Endothelial cell (in vitro differentiated cells): ENCODE data around the gene TBX19. TPM values are rescaled to one million over a fixed set of nuclear protein-coding genes. Genes with fewer than 3 reads are reported as not detected.

Experiments used
- DNase-seq: peaks from one replicate; pipeline ENCODE4 v3.0.0; 2021; ENCODE audit warnings: low spot score
- H3K27ac Mint-ChIP-seq: one replicate; pipeline ENCODE4 v1.8.0; 2021; ENCODE audit warnings: mixed read lengths, inconsistent platforms; ENCODE audit not compliant: unreplicated experiment
- H3K27me3 Mint-ChIP-seq: one replicate; pipeline ENCODE4 v1.8.0; 2021; ENCODE audit warnings: mild to moderate bottlenecking, moderate library complexity, mixed read lengths, inconsistent platforms; ENCODE audit not compliant: unreplicated experiment
- H3K36me3 Mint-ChIP-seq: one replicate; pipeline ENCODE4 v1.8.0; 2021; ENCODE audit warnings: mild to moderate bottlenecking, low read depth, mixed read lengths, inconsistent platforms; ENCODE audit not compliant: unreplicated experiment
- H3K4me1 Mint-ChIP-seq: one replicate; pipeline ENCODE4 v1.8.0; 2021; ENCODE audit warnings: mild to moderate bottlenecking, mixed read lengths, inconsistent platforms; ENCODE audit not compliant: unreplicated experiment
- H3K4me3 Mint-ChIP-seq: one replicate; pipeline ENCODE4 v1.8.0; 2021; ENCODE audit warnings: mild to moderate bottlenecking, mixed read lengths, inconsistent platforms; ENCODE audit not compliant: unreplicated experiment
- H3K9me3 Mint-ChIP-seq: one replicate; pipeline ENCODE4 v1.8.0; 2021; ENCODE audit warnings: mixed read lengths, inconsistent platforms; ENCODE audit not compliant: unreplicated experiment
- total RNA-seq: library from RNA; stranded (reverse); fragmentation: NEBNext Ultra II Directional; extraction: Animal tissue kit (Norgen Biotek cat#: 25700); gene quantifications from one replicate; pipeline ENCODE4 v1.2.1, GENCODE V29; 2021; ENCODE audit not compliant: unreplicated experiment
- TF ChIP-seq, protein P1 (sequence below): fragments of 200-600 bp; sonication (generic); IDR thresholded peaks from one replicate; pipeline ENCODE4 v1.5.0; 2021; ENCODE audit warnings: antibody characterized with exemption; ENCODE audit not compliant: unreplicated experiment

The TBX19 gene
- total RNA-seq, 1 donor from 2014 or later, result 1.1 TPM

DNA sequence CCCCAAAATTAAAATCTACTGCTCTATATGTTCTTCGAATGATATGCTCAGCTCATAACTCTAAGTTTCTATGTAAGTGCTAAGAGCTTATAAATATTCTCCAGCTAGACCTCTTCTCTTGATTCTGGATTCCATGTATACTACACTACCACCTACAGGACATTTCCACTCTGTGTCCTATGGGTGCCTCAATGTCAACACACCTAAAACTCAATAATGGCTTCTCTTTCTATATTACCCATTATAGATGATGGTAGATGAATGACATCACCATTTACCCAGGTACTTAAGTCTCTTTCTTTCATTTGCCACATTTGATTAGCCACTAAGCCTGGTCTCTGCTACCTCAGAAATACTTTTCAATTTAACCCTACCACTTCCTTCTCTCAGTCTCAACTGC, 41.3 kb downstream of the TBX19 start:
- DNase-seq, result no peak
- peaks cover 1% of the 10 kb centered on the region for H3K27me3 Mint-ChIP-seq
- TF ChIP-seq, protein P1, sequence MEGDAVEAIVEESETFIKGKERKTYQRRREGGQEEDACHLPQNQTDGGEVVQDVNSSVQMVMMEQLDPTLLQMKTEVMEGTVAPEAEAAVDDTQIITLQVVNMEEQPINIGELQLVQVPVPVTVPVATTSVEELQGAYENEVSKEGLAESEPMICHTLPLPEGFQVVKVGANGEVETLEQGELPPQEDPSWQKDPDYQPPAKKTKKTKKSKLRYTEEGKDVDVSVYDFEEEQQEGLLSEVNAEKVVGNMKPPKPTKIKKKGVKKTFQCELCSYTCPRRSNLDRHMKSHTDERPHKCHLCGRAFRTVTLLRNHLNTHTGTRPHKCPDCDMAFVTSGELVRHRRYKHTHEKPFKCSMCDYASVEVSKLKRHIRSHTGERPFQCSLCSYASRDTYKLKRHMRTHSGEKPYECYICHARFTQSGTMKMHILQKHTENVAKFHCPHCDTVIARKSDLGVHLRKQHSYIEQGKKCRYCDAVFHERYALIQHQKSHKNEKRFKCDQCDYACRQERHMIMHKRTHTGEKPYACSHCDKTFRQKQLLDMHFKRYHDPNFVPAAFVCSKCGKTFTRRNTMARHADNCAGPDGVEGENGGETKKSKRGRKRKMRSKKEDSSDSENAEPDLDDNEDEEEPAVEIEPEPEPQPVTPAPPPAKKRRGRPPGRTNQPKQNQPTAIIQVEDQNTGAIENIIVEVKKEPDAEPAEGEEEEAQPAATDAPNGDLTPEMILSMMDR, result no peak
- no peaks in the 10 kb centered on the region for H3K36me3 Mint-ChIP-seq
- no peak overlapping the region for H3K27ac Mint-ChIP-seq
- H3K4me3 Mint-ChIP-seq, result no peak overlapping the region
- H3K9me3 Mint-ChIP-seq, result no peaks in the 10 kb centered on the region
- H3K4me1 Mint-ChIP-seq, result peaks cover 16% of the 10 kb centered on the region

DNA sequence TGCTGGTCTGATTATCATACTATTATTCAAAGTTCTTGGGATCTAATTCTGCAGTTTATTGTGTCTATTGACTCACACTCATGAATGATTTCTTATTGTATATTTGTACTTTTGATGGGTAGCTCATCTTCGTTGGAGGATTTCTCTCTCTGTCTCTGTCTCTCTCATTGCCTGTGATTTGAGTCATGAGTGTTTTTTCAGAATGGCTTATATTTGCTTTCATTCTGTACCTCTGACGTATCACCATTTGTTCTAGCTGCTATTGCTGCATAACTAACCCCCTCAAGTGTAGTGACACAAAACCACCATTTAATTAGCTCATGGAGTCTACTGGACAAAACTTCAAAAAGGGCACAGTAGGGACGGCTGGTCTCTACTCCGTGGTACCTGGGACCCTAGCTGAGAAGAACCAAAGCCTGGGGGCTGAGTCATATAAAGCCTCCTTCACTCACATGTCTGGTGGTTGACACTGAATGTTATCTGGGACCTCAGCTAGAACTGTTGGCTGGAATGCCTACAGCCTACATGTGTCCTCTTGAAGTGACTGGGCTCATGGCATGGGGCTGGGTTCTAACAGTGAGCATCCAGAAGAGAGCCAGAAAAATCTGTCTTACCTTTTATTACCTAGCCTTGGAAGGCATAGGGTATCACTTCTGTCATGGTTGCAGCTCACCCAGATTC, 44.2 kb downstream of the TBX19 start:
- Mint-ChIP-seq H3K27me3 (peaks cover 1% of the 10 kb centered on the region), H3K36me3 (no peaks in the 10 kb centered on the region), H3K27ac (no peak overlapping the region), H3K4me1 (peaks cover 4% of the 10 kb centered on the region), H3K9me3 (no peaks in the 10 kb centered on the region), H3K4me3 (no peak overlapping the region)
- TF ChIP-seq, protein P1, result no peak
- no peak for DNase-seq

DNA sequence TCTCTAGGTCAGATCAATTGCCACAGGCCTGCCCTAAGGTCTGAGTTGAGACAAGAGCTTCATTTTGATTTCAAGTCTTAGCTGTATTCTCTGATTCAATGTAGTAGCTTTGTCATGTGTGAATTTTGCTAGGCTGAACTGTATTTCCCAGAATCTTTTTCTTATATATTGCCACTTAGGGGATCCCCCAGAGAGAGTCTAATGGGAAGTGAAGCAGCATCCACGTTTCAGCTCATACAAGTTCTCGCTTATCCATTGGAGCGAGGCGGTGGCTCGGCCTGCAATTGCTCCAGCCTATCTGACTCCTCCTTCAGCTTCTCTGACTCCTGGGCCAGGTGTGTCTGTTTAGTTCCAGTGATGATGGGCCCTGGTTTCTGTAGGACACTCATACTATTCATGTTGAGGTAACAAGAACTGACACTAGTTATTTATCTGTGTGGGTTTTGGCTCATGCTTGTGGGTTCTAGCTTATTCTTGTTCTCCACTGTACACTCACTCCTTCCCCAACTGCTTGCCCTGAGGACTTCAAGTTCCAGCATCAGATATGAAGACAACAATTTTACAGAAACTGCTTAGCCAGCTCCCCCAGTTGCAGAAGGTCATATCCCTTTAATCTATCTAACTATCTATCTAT, 48.2 kb downstream of the TBX19 start:
- DNase-seq, result no peak
- no peaks in the 10 kb centered on the region for H3K9me3 Mint-ChIP-seq
- no peak overlapping the region for H3K4me3 Mint-ChIP-seq
- no peaks in the 10 kb centered on the region for H3K36me3 Mint-ChIP-seq
- peaks cover 1% of the 10 kb centered on the region for H3K27me3 Mint-ChIP-seq
- TF ChIP-seq, protein P1, result no peak
- no peak overlapping the region for H3K27ac Mint-ChIP-seq
- H3K4me1 Mint-ChIP-seq, result peaks cover 2% of the 10 kb centered on the region

DNA sequence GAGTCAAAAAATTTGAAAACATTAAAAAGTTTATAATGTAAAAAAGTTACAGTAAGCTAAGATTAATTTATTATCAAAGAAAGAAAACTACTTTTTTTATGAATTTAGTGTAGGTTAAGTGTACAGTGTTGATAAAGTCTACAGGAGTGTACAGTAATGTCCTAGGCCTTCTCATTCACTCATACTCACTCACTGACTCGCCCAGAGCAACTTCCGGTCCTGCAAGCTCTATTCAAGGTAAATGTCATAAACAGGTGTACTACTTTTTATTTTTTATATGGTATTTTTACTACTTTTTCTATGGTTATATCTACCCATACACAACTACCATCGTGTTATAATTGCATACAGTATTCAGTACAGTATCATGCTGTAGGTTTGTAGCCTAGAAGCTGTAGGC, 49.6 kb downstream of the TBX19 start:
- H3K4me1 Mint-ChIP-seq, result peaks cover 2% of the 10 kb centered on the region
- H3K36me3 Mint-ChIP-seq, result no peaks in the 10 kb centered on the region
- H3K27ac Mint-ChIP-seq, result no peak overlapping the region
- H3K9me3 Mint-ChIP-seq, result no peaks in the 10 kb centered on the region
- no peak overlapping the region for H3K4me3 Mint-ChIP-seq
- no peak for DNase-seq
- peaks cover 1% of the 10 kb centered on the region for H3K27me3 Mint-ChIP-seq
- TF ChIP-seq, protein P1, result no peak

DNA sequence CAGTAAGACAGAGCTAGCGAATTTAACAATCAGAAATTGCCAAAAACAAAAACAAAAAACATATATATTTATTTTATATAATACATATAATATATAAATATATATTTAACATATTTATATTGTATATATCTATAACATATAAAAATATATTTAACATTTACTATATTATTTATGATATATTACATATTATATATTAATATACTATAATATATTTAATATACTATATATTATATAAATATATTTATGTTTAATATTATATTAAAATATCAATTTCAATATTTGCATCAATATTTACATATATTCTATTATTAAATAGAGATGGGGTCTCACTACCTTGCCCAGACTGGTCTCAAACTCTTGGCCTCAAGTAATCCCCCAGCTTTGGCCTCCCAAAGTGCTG, 50.9 kb downstream of the TBX19 start:
- H3K27me3 Mint-ChIP-seq, result peaks cover 1% of the 10 kb centered on the region
- no peak overlapping the region for H3K4me3 Mint-ChIP-seq
- no peaks in the 10 kb centered on the region for H3K36me3 Mint-ChIP-seq
- TF ChIP-seq, protein P1, result no peak
- H3K4me1 Mint-ChIP-seq, result peaks cover 2% of the 10 kb centered on the region
- no peak for DNase-seq
- no peak overlapping the region for H3K27ac Mint-ChIP-seq
- no peaks in the 10 kb centered on the region for H3K9me3 Mint-ChIP-seq
